RWPE1 (cell line): Measurements from ENCODE around the gene TOX2.

Experiments
- CTCF ChIA-PET: fragments of 350-600 bp; sonication (Branson Sonifier 250); formaldehyde crosslinking; extraction: SDS; loops from one replicate; lab custom pipeline; 2021; lab: Yijun Ruan, JAX
- POLR2A ChIA-PET: fragments of 400-600 bp; formaldehyde crosslinking; extraction: SDS; loops from one replicate; lab custom pipeline; 2020; ENCODE audit warnings: antibody characterized with exemption; ENCODE audit not compliant: low non-redundant PET; lab: Yijun Ruan, JAX
- DNase-seq: peaks from one replicate; pipeline ENCODE4 v3.0.0; 2012; ENCODE audit warnings: low spot score
- H3K27ac ChIP-seq: fragments of 450-650 bp; 2 replicates; pipeline ENCODE4 v1.5.1; 2017
- TF ChIP-seq, protein P1 (sequence below): fragments of 450-650 bp; conservative IDR thresholded peaks from 2 replicates; pipeline ENCODE4 v1.5.1; 2017; ENCODE audit warnings: low read depth, mild to moderate bottlenecking

The TOX2 gene

GRCh38 chr20:44025756-44026155, 111.1 kb downstream of the TOX2 start:
- no peak for DNase-seq
- ChIA-PET CTCF (interaction anchor here (0.6 kb wide), 1 partner anchor 51 kb away, joined by 3 read pairs; no protein-coding TSS in a partner anchor), POLR2A (no interaction called here)
- TF ChIP-seq, protein P1, sequence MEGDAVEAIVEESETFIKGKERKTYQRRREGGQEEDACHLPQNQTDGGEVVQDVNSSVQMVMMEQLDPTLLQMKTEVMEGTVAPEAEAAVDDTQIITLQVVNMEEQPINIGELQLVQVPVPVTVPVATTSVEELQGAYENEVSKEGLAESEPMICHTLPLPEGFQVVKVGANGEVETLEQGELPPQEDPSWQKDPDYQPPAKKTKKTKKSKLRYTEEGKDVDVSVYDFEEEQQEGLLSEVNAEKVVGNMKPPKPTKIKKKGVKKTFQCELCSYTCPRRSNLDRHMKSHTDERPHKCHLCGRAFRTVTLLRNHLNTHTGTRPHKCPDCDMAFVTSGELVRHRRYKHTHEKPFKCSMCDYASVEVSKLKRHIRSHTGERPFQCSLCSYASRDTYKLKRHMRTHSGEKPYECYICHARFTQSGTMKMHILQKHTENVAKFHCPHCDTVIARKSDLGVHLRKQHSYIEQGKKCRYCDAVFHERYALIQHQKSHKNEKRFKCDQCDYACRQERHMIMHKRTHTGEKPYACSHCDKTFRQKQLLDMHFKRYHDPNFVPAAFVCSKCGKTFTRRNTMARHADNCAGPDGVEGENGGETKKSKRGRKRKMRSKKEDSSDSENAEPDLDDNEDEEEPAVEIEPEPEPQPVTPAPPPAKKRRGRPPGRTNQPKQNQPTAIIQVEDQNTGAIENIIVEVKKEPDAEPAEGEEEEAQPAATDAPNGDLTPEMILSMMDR: no peak
- H3K27ac ChIP-seq: no peak overlapping the region

GRCh38 chr20:44026647-44027342, 112.1 kb downstream of the TOX2 start:
- DNase-seq: no peak
- ChIA-PET POLR2A (no interaction called here), CTCF (no interaction called here)
- no peak overlapping the region for H3K27ac ChIP-seq
- TF ChIP-seq, protein P1: no peak

GRCh38 chr20:44027343-44028002, 112.8 kb downstream of the TOX2 start:
- ChIA-PET CTCF (interaction anchor here (1.4 kb wide), 1 partner anchor 277 kb away, joined by 3 read pairs; no protein-coding TSS in a partner anchor), POLR2A (no interaction called here)
- no peak for DNase-seq

DNA sequence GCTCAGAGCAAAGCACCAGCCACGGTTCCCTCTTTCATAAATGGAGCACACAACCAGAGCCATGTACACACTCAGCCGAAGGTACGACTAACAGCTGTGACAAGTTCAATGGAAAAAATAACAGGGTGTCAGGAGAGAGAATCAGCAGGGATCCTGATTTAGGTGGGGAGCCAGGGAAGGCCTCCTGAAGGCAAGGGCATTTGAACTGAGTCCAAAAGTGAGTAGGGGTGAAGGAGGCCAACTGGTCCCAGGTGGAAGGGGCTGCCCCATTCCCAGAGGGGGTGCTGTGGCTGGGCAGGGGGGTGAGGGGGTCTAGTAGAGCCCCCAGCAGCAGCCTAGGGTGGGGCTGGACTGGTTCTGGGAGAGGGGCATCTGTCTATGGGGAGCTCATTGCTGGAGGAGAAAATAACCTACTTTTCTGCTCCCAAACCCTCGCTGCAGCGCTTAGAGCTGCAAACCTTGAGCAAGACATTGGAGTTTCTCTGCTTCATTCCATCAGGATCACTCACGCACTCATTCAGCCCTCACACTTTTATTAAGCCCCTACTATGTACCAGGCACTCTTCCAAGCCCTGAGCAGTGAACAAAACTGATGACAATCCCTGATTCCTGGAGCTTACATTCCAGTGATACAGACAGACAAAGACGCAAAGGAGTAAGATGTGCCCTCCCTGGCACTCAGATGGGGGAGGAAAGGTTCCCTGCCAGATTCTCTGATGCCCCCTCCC, 113.5 kb downstream of the TOX2 start:
- no peak for DNase-seq
- POLR2A ChIA-PET: interaction anchor here (0.5 kb wide), 1 partner anchor 40 kb away, joined by 3 read pairs; no protein-coding TSS in a partner anchor
- TF ChIP-seq, protein P1: no peak
- H3K27ac ChIP-seq: no peak overlapping the region
- CTCF ChIA-PET: interaction anchor here (0.6 to 1.4 kb wide), 3 partner anchors 164 to 278 kb away, joined by 3 read pairs; no protein-coding TSS in a partner anchor

More at GRCh38 chr20:44027343-44028002, 112.8 kb downstream of the TOX2 start:
- TF ChIP-seq, protein P1: no peak
- H3K27ac ChIP-seq: no peak overlapping the region

GRCh38 chr20:44028868-44029847, 114.5 kb downstream of the TOX2 start:
- TF ChIP-seq, protein P1: no peak
- ChIA-PET CTCF (interaction anchor here (0.6 to 1.4 kb wide), 3 partner anchors 165 to 279 kb away, joined by 3 read pairs; no protein-coding TSS in a partner anchor), POLR2A (no interaction called here)
- no peak for DNase-seq
- no peak overlapping the region for H3K27ac ChIP-seq
